Astrocyte of the cerebellum (primary cell): Measurements from ENCODE around the gene MYH11.
"Not testable (repeated sequence)": the region's sequence is repeated elsewhere in the genome, so short reads cannot be mapped to it uniquely, and the experiment has no call there.

Source experiments
- DNase-seq: peaks from one replicate; pipeline ENCODE4 v3.0.0-alpha.2; 2011; ENCODE audit warnings: low read depth
- H3K4me3 ChIP-seq: 2 replicates; pipeline ENCODE4 v1.5.1; 2011; ENCODE audit warnings: mild to moderate bottlenecking, low read depth, low read length, moderate library complexity
- in situ Hi-C: cut with HindIII; loops from 2 replicates; pipeline ENCODE4 v1.10.0; 2017; ENCODE audit warnings: low sequenced_read_pairs
- TF ChIP-seq, protein P1 (sequence below): IDR thresholded peaks from 2 replicates; pipeline ENCODE4 v1.5.1; 2012; ENCODE audit warnings: low read length, low read depth, moderate library complexity, mild to moderate bottlenecking; ENCODE audit errors: missing control alignments

MYH11 gene

GRCh38 chr16:15847611-15848175 is 9.1 kb downstream of the MYH11 start:
- in situ Hi-C loops, result no loop called here
- TF ChIP-seq, protein P1, sequence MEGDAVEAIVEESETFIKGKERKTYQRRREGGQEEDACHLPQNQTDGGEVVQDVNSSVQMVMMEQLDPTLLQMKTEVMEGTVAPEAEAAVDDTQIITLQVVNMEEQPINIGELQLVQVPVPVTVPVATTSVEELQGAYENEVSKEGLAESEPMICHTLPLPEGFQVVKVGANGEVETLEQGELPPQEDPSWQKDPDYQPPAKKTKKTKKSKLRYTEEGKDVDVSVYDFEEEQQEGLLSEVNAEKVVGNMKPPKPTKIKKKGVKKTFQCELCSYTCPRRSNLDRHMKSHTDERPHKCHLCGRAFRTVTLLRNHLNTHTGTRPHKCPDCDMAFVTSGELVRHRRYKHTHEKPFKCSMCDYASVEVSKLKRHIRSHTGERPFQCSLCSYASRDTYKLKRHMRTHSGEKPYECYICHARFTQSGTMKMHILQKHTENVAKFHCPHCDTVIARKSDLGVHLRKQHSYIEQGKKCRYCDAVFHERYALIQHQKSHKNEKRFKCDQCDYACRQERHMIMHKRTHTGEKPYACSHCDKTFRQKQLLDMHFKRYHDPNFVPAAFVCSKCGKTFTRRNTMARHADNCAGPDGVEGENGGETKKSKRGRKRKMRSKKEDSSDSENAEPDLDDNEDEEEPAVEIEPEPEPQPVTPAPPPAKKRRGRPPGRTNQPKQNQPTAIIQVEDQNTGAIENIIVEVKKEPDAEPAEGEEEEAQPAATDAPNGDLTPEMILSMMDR, result no peak

DNA sequence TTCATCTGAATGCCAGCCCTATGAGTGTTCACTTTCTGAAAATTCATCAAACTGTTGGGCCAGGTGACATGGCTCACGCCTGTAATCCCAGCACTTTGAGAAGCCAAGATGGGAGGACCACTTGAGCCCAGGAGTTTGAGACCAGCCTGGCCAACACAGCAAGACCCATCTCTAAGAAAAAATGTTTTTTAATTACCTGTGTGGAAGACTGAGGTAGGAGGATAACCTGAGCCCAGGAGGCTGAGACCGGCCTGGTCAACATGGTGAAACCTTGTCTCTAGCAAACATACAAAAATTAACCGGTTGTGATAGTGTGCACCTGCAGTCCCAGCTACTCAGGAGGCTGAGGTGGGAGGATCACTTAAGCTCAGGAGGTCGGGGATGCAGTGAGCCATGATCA is 10.3 kb downstream of the MYH11 start:
- TF ChIP-seq, protein P1, result no peak
- no peak overlapping the region for H3K4me3 ChIP-seq
- in situ Hi-C loops, result no loop called here
- no peak for DNase-seq

More at GRCh38 chr16:15847611-15848175, 9.1 kb downstream of the MYH11 start:
- no peak overlapping the region for H3K4me3 ChIP-seq
- DNase-seq, result no peak

DNA sequence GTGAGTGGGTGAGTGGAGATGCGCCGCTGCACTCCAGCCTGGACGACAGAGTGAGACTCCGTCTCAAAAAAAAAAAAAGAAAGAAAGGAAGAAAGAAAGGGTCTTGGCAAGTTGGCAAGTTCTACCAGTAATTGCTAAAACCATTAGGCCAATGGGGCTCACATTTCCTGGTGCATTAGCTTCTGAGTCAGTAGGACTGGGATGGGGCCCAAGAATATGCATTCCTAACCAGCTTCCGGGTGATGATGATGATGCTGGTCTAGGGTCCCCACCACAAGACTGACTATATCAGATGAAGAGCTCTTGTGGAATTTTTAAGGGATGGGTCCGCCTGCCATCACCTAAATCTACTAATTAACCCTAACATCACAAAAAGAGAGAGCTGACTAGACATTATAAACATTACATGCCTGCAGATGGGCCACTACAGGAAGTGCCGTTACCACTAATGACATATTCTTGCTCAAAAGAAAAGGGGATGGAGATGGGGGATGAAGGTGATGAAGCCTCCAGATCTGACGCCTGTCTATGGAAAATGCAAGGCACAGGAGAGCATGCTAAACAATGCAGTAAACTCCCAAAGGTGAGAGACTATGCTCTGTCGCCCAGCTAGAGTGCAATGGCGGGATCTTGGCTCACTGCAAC is 13.1 kb downstream of the MYH11 start:
- TF ChIP-seq, protein P1, result no peak
- H3K4me3 ChIP-seq, result no peak overlapping the region
- DNase-seq, result no peak
- in situ Hi-C loops, result no loop called here

DNA sequence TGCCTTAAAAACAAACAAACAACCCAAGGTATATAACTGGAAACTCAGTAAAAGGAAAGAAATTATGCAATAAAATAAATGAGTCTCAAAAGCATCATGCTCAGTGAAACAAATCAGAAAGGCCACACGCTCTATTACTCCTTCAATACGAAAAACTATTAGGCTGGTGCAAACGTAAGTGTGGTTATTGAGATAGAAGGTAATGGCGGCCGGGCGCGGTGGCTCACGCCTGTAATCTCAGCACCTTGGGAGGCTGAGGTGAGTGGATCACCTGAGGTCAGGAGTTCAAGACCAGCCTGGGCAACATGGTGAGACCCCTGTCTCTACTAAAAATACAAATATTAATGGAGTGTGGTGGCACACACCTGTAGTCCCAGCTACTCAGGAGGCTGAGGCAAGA is 17.6 kb downstream of the MYH11 start:
- in situ Hi-C loops, H3K4me3 ChIP-seq, DNase-seq: not testable (repeated sequence)

- in situ Hi-C loops, result no loop called here
- no peak for DNase-seq
- TF ChIP-seq, protein P1, result no peak
- no peak overlapping the region for H3K4me3 ChIP-seq
These were observed 19.1 kb downstream of the MYH11 start for GRCh38 chr16:15837761-15838160.

DNA sequence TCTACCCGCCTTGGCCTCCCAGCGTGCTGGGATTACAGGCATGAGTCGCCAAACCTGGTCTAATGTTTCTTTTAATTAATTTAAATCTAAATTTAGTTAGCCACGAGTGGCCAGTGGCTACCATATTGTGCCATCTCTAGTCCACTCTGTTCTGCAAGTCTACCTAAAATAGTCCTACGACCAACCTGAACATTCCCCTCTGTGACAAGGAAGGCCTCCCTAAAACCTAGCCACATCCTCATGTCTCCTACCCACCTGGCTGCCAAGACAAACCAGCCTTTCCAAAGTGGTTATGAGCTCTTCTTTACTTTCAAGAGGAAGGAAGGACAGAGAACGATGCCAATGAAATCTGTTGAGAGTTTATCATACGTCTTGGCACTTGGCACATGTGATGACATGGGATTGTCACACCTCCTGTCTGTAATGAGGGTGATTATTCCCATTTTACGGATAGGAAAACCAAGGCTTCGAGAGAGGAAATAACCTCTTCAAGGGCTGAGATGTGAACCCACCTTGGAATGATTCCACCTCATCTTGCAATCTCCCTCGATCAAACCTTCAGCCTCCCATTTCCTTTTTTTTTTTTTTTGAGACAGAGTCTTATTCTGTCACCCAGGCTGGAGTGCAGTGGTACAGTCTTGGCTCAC is 19.7 kb downstream of the MYH11 start:
- TF ChIP-seq, protein P1, result no peak
- in situ Hi-C loops, result no loop called here
- H3K4me3 ChIP-seq, result no peak overlapping the region
- DNase-seq, result no peak

DNA sequence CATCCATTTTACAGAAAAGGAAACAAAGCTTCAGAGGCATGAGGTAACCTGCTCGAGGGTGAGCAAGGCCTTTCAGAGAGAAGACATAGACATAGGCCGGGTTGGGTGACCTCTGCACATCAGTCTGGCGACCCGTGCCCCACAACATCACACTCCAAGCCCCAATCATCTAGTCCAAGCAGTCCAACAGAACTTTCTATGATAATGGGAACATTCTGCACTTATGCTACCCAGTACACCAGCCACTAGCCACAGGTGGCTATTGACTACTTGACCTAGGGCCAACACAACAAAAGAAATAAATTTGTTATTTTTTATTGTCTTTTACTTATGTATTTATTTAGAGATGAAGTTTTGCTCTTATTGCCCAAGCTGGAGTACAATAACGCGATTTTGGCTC is 20.8 kb downstream of the MYH11 start:
- TF ChIP-seq, protein P1, result no peak
- DNase-seq, result no peak
- in situ Hi-C loops, result no loop called here
- H3K4me3 ChIP-seq, result no peak overlapping the region
